ENCODE measurements around the gene PTPRN2.

Gene PTPRN2

GRCh38 chr7:158141806-158142518 lies 445.7 kb downstream of the PTPRN2 start:
- no peaks in the 10 kb centered on the region for H3K4me1 ChIP-seq
- no peaks in the 10 kb centered on the region for H3K36me3 ChIP-seq (ENCODE audit: control insufficient read depth, insufficient read depth, low read length)
- H2AFZ ChIP-seq, result no peak overlapping the region
- no peak overlapping the region for H3K27ac ChIP-seq
- H3K9me3 ChIP-seq (ENCODE audit: control insufficient read depth, low read length), result no peaks in the 10 kb centered on the region
- H3K27me3 ChIP-seq (ENCODE audit: control insufficient read depth, insufficient read depth, low read length), result no peaks in the 10 kb centered on the region
- no peak overlapping the region for H3K9ac ChIP-seq
- no peaks in the 10 kb centered on the region for H3K79me2 ChIP-seq
- no peak overlapping the region for H3K4me3 ChIP-seq (ENCODE audit: low read depth, low read length)
- TF ChIP-seq, protein P1, sequence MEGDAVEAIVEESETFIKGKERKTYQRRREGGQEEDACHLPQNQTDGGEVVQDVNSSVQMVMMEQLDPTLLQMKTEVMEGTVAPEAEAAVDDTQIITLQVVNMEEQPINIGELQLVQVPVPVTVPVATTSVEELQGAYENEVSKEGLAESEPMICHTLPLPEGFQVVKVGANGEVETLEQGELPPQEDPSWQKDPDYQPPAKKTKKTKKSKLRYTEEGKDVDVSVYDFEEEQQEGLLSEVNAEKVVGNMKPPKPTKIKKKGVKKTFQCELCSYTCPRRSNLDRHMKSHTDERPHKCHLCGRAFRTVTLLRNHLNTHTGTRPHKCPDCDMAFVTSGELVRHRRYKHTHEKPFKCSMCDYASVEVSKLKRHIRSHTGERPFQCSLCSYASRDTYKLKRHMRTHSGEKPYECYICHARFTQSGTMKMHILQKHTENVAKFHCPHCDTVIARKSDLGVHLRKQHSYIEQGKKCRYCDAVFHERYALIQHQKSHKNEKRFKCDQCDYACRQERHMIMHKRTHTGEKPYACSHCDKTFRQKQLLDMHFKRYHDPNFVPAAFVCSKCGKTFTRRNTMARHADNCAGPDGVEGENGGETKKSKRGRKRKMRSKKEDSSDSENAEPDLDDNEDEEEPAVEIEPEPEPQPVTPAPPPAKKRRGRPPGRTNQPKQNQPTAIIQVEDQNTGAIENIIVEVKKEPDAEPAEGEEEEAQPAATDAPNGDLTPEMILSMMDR (IDR thresholded peaks at IDR 0.05), result no peak
- H3K4me2 ChIP-seq (ENCODE audit: low read length), result no peak overlapping the region

GRCh38 chr7:158141221-158141582 lies 446.4 kb downstream of the PTPRN2 start:
- H3K4me2 ChIP-seq (ENCODE audit: low read length), result no peak overlapping the region
- no peaks in the 10 kb centered on the region for H3K79me2 ChIP-seq
- H3K4me3 ChIP-seq (ENCODE audit: low read depth, low read length), result no peak overlapping the region
- H3K9ac ChIP-seq, result no peak overlapping the region
- TF ChIP-seq, protein P1 (IDR thresholded peaks at IDR 0.05), result no peak
- no peaks in the 10 kb centered on the region for H3K27me3 ChIP-seq (ENCODE audit: control insufficient read depth, insufficient read depth, low read length)
- H3K9me3 ChIP-seq (ENCODE audit: control insufficient read depth, low read length), result no peaks in the 10 kb centered on the region
- no peak overlapping the region for H2AFZ ChIP-seq
- no peak overlapping the region for H3K27ac ChIP-seq
- H3K36me3 ChIP-seq (ENCODE audit: control insufficient read depth, insufficient read depth, low read length), result no peaks in the 10 kb centered on the region
- H3K4me1 ChIP-seq, result no peaks in the 10 kb centered on the region

GRCh38 chr7:158140538-158141220 lies 446.9 kb downstream of the PTPRN2 start:
- Histone ChIP-seq H3K9ac (no peak overlapping the region), H3K27me3 (ENCODE audit: control insufficient read depth, insufficient read depth, low read length) (no peaks in the 10 kb centered on the region), H2AFZ (no peak overlapping the region), H3K79me2 (no peaks in the 10 kb centered on the region), H3K4me1 (no peaks in the 10 kb centered on the region), H3K36me3 (ENCODE audit: control insufficient read depth, insufficient read depth, low read length) (no peaks in the 10 kb centered on the region), H3K4me2 (ENCODE audit: low read length) (no peak overlapping the region), H3K9me3 (ENCODE audit: control insufficient read depth, low read length) (no peaks in the 10 kb centered on the region), H3K27ac (no peak overlapping the region), H3K4me3 (ENCODE audit: low read depth, low read length) (no peak overlapping the region)
- TF ChIP-seq, protein P1 (IDR thresholded peaks at IDR 0.05), result no peak

DNA sequence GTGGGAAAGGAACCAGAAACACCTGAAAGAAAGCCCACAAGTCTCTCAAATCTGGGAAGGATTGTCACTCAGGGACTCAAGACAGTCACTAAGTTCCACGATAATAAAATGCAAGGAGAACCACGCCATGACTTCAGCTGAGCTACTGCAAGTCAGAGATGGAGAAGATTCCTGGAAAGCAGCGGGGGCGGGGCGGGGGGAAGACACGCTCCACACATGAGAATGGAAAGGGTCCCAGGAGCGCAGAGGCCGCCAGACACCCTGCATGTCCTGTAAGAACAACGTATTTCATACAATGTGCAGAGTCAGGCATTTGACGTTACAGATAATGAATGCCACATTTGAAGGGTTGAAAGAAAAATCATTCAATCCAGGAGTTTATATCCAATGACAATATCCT lies 448.1 kb downstream of the PTPRN2 start:
- Histone ChIP-seq H3K36me3 (ENCODE audit: control insufficient read depth, insufficient read depth, low read length) (no peaks in the 10 kb centered on the region), H3K9ac (no peak overlapping the region), H2AFZ (no peak overlapping the region), H3K9me3 (ENCODE audit: control insufficient read depth, low read length) (no peaks in the 10 kb centered on the region), H3K27ac (no peak overlapping the region), H3K4me1 (no peaks in the 10 kb centered on the region), H3K4me2 (ENCODE audit: low read length) (no peak overlapping the region), H3K4me3 (ENCODE audit: low read depth, low read length) (no peak overlapping the region), H3K79me2 (no peaks in the 10 kb centered on the region), H3K27me3 (ENCODE audit: control insufficient read depth, insufficient read depth, low read length) (no peaks in the 10 kb centered on the region)
- TF ChIP-seq, protein P1 (IDR thresholded peaks at IDR 0.05), result no peak

DNA sequence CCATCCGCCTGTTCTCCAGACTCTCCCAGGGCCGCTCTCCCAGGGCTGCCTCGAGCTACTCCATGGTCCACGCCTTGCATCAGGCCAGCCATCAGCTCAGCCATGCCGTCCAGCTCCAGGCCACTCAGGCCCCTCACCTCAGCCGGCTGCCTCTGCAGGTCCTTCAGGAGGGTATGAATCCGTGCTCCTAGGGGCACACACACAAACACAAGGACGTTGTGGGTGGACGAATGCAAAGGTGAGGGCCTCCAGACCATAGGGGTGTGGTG lies 449.4 kb downstream of the PTPRN2 start:
- Histone ChIP-seq H3K4me2 (ENCODE audit: low read length) (no peak overlapping the region), H3K27ac (no peak overlapping the region), H2AFZ (no peak overlapping the region), H3K4me3 (ENCODE audit: low read depth, low read length) (no peak overlapping the region), H3K9ac (no peak overlapping the region), H3K9me3 (ENCODE audit: control insufficient read depth, low read length) (no peaks in the 10 kb centered on the region), H3K27me3 (ENCODE audit: control insufficient read depth, insufficient read depth, low read length) (no peaks in the 10 kb centered on the region), H3K36me3 (ENCODE audit: control insufficient read depth, insufficient read depth, low read length) (no peaks in the 10 kb centered on the region), H3K79me2 (no peaks in the 10 kb centered on the region), H3K4me1 (no peaks in the 10 kb centered on the region)
- TF ChIP-seq, protein P1 (IDR thresholded peaks at IDR 0.05), result no peak

Data from parathyroid adenoma (tissue), 2 donors.